ENCODE data around the gene SIRT2. TPM values are rescaled to one million over a fixed set of nuclear protein-coding genes. Genes with fewer than 3 reads are reported as not detected.

SIRT2 gene
- total and polyA plus RNA-seq, 2 of the 13 experiments (the other 11 are each of a cell fraction or from before 2014, with no cell fraction given): 22.3 to 26.1 TPM

DNA sequence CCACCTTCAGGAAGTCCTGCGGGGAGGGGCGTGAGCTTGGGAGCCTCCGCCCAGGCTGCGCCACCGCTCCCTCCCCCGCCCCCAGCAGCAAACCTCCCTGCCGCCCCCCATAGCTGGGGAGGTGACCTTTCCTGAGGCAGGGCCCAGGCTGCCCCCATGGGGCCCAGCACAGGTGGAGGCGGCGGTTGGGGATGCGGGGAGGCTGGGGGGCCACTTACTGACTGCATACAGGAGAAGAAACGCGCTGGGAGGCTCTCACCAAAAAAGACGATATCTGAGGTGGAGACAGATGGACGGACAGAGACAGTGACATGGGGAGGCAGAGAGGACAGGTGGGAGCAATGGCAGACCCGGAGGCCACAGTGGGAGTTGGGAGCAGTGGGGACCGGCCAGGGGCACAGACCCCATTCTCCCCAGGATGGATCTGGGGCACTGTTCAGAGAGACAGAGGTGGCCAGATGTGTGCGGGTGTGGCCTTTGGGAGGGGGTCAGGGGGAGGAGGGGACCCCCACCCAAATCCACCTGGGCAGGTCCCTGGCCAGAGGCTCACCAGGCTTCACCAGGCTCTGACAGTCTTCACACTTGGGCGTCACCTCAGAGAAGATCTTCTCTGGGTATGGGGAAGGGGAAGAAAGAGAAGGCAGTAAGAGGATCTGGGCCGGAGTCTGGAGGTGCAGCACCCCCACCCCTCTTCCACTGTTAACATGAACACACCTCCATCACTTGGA, 18.4 kb downstream of the SIRT2 start:
- Histone ChIP-seq H3K4me2 (ENCODE audit: low read depth, low read length) (no peak overlapping the region), H3K9ac (ENCODE audit: insufficient read depth, low read depth, low read length) (no peak overlapping the region), H2AFZ (ENCODE audit: low read length) (no peak overlapping the region), H4K20me1 (ENCODE audit: insufficient read depth, low read length) (no peaks in the 10 kb centered on the region), H3K4me1 (ENCODE audit: insufficient read depth, low read length) (peaks cover 44% of the 10 kb centered on the region), H3K4me3 (replicated peaks in 1 of 3; ENCODE audit: insufficient read depth in 1 of 3, low read depth in 2 of 3, low read length in 3 of 3) (no peak overlapping the region), H3K27ac (ENCODE audit: extremely low read length, insufficient read depth, low read length) (no peak overlapping the region), H3K36me3 (replicated peaks in 1 of 2; ENCODE audit: control insufficient read depth in 1 of 2, insufficient read depth in 2 of 2, low read length in 2 of 2) (peaks cover 0 to 2% of the 10 kb centered on the region in 2 experiments; a peak in 2 of 5 replicates), H3K9me3 (ENCODE audit: low read length) (no peaks in the 10 kb centered on the region), H3K79me2 (ENCODE audit: insufficient read depth, low read length) (no peaks in the 10 kb centered on the region), H3K27me3 (ENCODE audit: control insufficient read depth in 1 of 2, insufficient read depth in 2 of 2, low read length in 2 of 2) (no peaks in the 10 kb centered on the region)
- intact Hi-C loops (cut with micrococcal nuclease; ENCODE audit: unreplicated experiment): no loop called here
- TF ChIP-seq ZNF644 (CRISPR knock-in tag; IDR thresholded peaks at IDR 0.05; ENCODE audit: low read depth) (no peak), ZSCAN12 (CRISPR knock-in tag; IDR thresholded peaks at IDR 0.05) (no peak), ZNF253 (CRISPR knock-in tag; IDR thresholded peaks at IDR 0.05; ENCODE audit: borderline replicate concordance) (no peak), ZBTB25 (CRISPR knock-in tag; IDR thresholded peaks at IDR 0.05) (no peak), ZEB1 (IDR thresholded peaks at IDR 0.05; ENCODE audit: insufficient replicate concordance, low read depth) (no peak), SNRNP70 (IDR thresholded peaks at IDR 0.05; ENCODE audit: low read depth, low read length) (no peak)
- TF ChIP-seq, protein P1, sequence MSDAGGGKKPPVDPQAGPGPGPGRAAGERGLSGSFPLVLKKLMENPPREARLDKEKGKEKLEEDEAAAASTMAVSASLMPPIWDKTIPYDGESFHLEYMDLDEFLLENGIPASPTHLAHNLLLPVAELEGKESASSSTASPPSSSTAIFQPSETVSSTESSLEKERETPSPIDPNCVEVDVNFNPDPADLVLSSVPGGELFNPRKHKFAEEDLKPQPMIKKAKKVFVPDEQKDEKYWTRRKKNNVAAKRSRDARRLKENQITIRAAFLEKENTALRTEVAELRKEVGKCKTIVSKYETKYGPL (CRISPR knock-in tag; IDR thresholded peaks at IDR 0.05): no peak
- BruUV-seq (replicated peaks): no TSS peak
- POLR2A ChIA-PET: interaction anchor here (5.6 kb wide), 1 partner anchor 29 kb away, joined by 37 read pairs; no protein-coding TSS in a partner anchor
- no peak for ATAC-seq
- CTCF ChIA-PET (ENCODE audit: low intra/inter-chr PET ratio, low total read pairs): no interaction called here
- FAIRE-seq: no peak
- in situ Hi-C loops (cut with HindIII; ENCODE audit: extremely low pct_ligation_motif_present, low pct_unique_long_range_greater_than_20kb): no loop called here
- DNase-seq (ENCODE audit: low spot score): no peak
- WGBS (ENCODE audit: low lambda C conversion rate): 96% methylated on average over 14 of the region's 19 CpGs

All from HepG2 (cell line).